GM23338 (cell line): ENCODE data around the gene F2. TPM values are rescaled to one million over a fixed set of nuclear protein-coding genes. Genes with fewer than 3 reads are reported as not detected.

Experiments
- ATAC-seq: fragments of 200-7000 bp; cut with Tn5 transposase; 3 replicates; pipeline ENCODE4 v1.9.1; 2020
- DNase-seq: peaks from one replicate; pipeline ENCODE4 v3.0.0-alpha.2; 2015; ENCODE audit warnings: low spot score
- H2AFZ ChIP-seq: fragments of 200-600 bp; sonication (generic); 2 replicates; pipeline ENCODE4 v1.8.0; 2016; ENCODE audit warnings: antibody characterized with exemption, mild to moderate bottlenecking, moderate library complexity
- H3F3A ChIP-seq: fragments of 200-600 bp; sonication (generic); replicated peaks from 2 replicates; pipeline ENCODE4 v1.8.0; 2017; ENCODE audit warnings: antibody characterized with exemption, mixed run types, low read depth
- H3K27ac ChIP-seq: fragments of 200-600 bp; sonication (generic); 2 replicates; pipeline ENCODE4 v1.6.1; 2016; ENCODE audit warnings: low read depth
- H3K27me3 ChIP-seq: fragments of 200-600 bp; sonication (generic); 2 replicates; pipeline ENCODE4 v1.8.0; 2016; ENCODE audit warnings: mild to moderate bottlenecking, mixed run types, moderate library complexity; ENCODE audit not compliant: insufficient read depth
- H3K36me3 ChIP-seq: fragments of 200-600 bp; sonication (generic); 2 replicates; pipeline ENCODE4 v1.8.0; 2016; ENCODE audit warnings: mild to moderate bottlenecking; ENCODE audit not compliant: insufficient read depth
- H3K4me1 ChIP-seq: fragments of 200-600 bp; sonication (generic); 2 replicates; pipeline ENCODE4 v1.8.0; 2016; ENCODE audit warnings: mild to moderate bottlenecking, moderate library complexity; ENCODE audit not compliant: insufficient read depth
- H3K4me2 ChIP-seq: fragments of 200-600 bp; sonication (generic); 2 replicates; pipeline ENCODE4 v1.7.1; 2017; ENCODE audit warnings: mixed run types
- H3K4me3 ChIP-seq: fragments of 200-600 bp; sonication (generic); 2 replicates; pipeline ENCODE4 v1.6.1; 2016; ENCODE audit warnings: mixed run types
- H3K79me2 ChIP-seq: fragments of 200-600 bp; sonication (generic); replicated peaks from 2 replicates; pipeline ENCODE4 v1.8.0; 2017; ENCODE audit warnings: mild to moderate bottlenecking; ENCODE audit not compliant: insufficient read depth
- H3K9me2 ChIP-seq: fragments of 200-600 bp; sonication (generic); 2 replicates; pipeline ENCODE4 v1.8.0; 2017; ENCODE audit not compliant: insufficient read depth
- H4K20me1 ChIP-seq: fragments of 200-600 bp; sonication (generic); replicated peaks from 2 replicates; pipeline ENCODE4 v1.8.0; 2017; ENCODE audit warnings: mild to moderate bottlenecking; ENCODE audit not compliant: insufficient read depth
- H3K27ac Mint-ChIP-seq: 2 replicates; pipeline ENCODE4 v1.8.0; 2020; ENCODE audit warnings: inconsistent platforms, mild to moderate bottlenecking, moderate library complexity, mixed read lengths
- H3K27me3 Mint-ChIP-seq: 3 replicates; pipeline ENCODE4 v1.8.0; 2022; ENCODE audit warnings: low read depth, mild to moderate bottlenecking, moderate library complexity, mixed read lengths, inconsistent platforms; ENCODE audit not compliant: insufficient read depth, poor library complexity
- H3K36me3 Mint-ChIP-seq: 3 replicates; pipeline ENCODE4 v1.8.0; 2021; ENCODE audit warnings: low read depth, mild to moderate bottlenecking, inconsistent platforms, moderate library complexity, mixed read lengths
- H3K4me1 Mint-ChIP-seq: 3 replicates; pipeline ENCODE4 v1.8.0; 2020; ENCODE audit warnings: mild to moderate bottlenecking, inconsistent platforms, mixed read lengths
- H3K4me3 Mint-ChIP-seq: 3 replicates; pipeline ENCODE4 v1.8.0; 2021; ENCODE audit warnings: moderate library complexity, mild to moderate bottlenecking, inconsistent platforms, mixed read lengths
- H3K9me3 Mint-ChIP-seq: 3 replicates; pipeline ENCODE4 v1.8.0; 2020; ENCODE audit warnings: moderate library complexity, mild to moderate bottlenecking, inconsistent platforms, mixed read lengths
- CREB1 ChIP-seq: fragments of 250-450 bp; sonication (Bioruptor Pico); IDR thresholded peaks from 2 replicates; pipeline ENCODE4 v1.5.0; 2020; ENCODE audit warnings: low read depth, mild to moderate bottlenecking, moderate library complexity
- CTCF ChIP-seq, 2 experiments: fragments of 200-600 bp in 1 of 2; sonication (generic) in 1 of 2; conservative IDR thresholded peaks; 2 replicates each; pipeline versions ENCODE4 v1.5.1 to v1.6.1; 2016 to 2017; ENCODE audit warnings: antibody characterized with exemption in 2 of 2, low read depth in 2 of 2, mild to moderate bottlenecking in 2 of 2, moderate library complexity in 1 of 2
- ETS1 ChIP-seq: IDR thresholded peaks from 2 replicates; pipeline ENCODE4 v1.6.1; 2016; ENCODE audit warnings: antibody characterized with exemption
- EZH2phosphoT487 ChIP-seq: fragments of 200-600 bp; sonication (generic); IDR thresholded peaks from one replicate; pipeline ENCODE4 v1.8.1; 2018; ENCODE audit warnings: antibody characterized with exemption; ENCODE audit not compliant: unreplicated experiment
- NANOG ChIP-seq: IDR thresholded peaks from 2 replicates; pipeline ENCODE4 v1.6.1; 2016; ENCODE audit warnings: antibody characterized with exemption, borderline replicate concordance
- POLR2AphosphoS5 ChIP-seq: IDR thresholded peaks from 2 replicates; pipeline ENCODE4 v1.6.1; 2016; ENCODE audit warnings: antibody characterized with exemption, low read depth
- STAT1 ChIP-seq: IDR thresholded peaks from one replicate; pipeline ENCODE4 v1.6.1; 2016; ENCODE audit warnings: antibody characterized with exemption; ENCODE audit not compliant: unreplicated experiment
- ZNF462 ChIP-seq: fragments of 250-450 bp; sonication (Bioruptor Pico); IDR thresholded peaks from 2 replicates; pipeline ENCODE4 v1.5.0; 2020; ENCODE audit warnings: mild to moderate bottlenecking, moderate library complexity
- polyA plus RNA-seq: library from polyadenylated mRNA; unstranded; fragments of >200 nt; fragmentation: Nextera tagmentation; extraction: Ambion mirVana; gene quantifications from 2 replicates; pipeline ENCODE4 v1.2.1, GENCODE V29; 2016
- total RNA-seq: library from RNA; depleted of rRNA; stranded (reverse); fragments of >200 nt; shearing (Covaris generic); gene quantifications from 2 replicates; pipeline ENCODE4 v1.2.3, GENCODE V29; 2014

Gene F2
- total and polyA plus RNA-seq, 2 experiments from 2014 or later, result 0.21 TPM; not detected in 1

- TF ChIP-seq ZNF462 (CRISPR knock-in tag) (no peak), CREB1 (CRISPR knock-in tag) (no peak), STAT1 (no peak), EZH2phosphoT487 (no peak), POLR2AphosphoS5 (no peak), ETS1 (no peak), NANOG (no peak)
These were observed 41.8 kb upstream of the F2 start (continued) for GRCh38 chr11:46677169-46677568.

GRCh38 chr11:46677991-46678740 is 40.8 kb upstream of the F2 start:
- no peaks in the 10 kb centered on the region for H3K27me3 ChIP-seq
- peak; percentile 8 to 55; a peak in 2 of 4 replicates for TF ChIP-seq CTCF (conservative IDR thresholded peaks at IDR 0.05; ENCODE audit: low read depth in 2 of 2)
- no peak for TF ChIP-seq ETS1
- TF ChIP-seq POLR2AphosphoS5, result no peak
- Mint-ChIP-seq H3K27ac (peak overlapping the region; percentile 24; the same call in 1 of the 2 replicates), H3K4me3 (no peak overlapping the region), H3K36me3 (peaks cover 3% of the 10 kb centered on the region), H3K4me1 (peaks cover 20% of the 10 kb centered on the region), H3K9me3 (no peaks in the 10 kb centered on the region), H3K27me3 (peaks cover 8% of the 10 kb centered on the region)
- H3K4me2 ChIP-seq, result no peak overlapping the region
- H3K4me1 ChIP-seq, result peaks cover 19% of the 10 kb centered on the region
- H3K9me2 ChIP-seq, result no peaks in the 10 kb centered on the region
- no peak overlapping the region for H2AFZ ChIP-seq
- peak; percentile 7; the same call in 2 of the 3 replicates for ATAC-seq
- no peak overlapping the region for H3K4me3 ChIP-seq
- H3F3A ChIP-seq, result peaks cover 2% of the 10 kb centered on the region; the same call in 1 of the 2 replicates
- DNase-seq, result no peak
- H3K79me2 ChIP-seq, result no peaks in the 10 kb centered on the region
- H3K27ac ChIP-seq, result 0 out of 2 replicates have a peak overlapping the region, but pooled peaks have one; percentile 14
- no peaks in the 10 kb centered on the region for H3K36me3 ChIP-seq
- no peaks in the 10 kb centered on the region for H4K20me1 ChIP-seq
